Stimulated activated CD8-positive, alpha-beta memory T cell treated with anti-CD3 and anti-CD28 coated beads, Interleukin-7, amount 100 ng/mL, for 24 hours (primary cell): Measurements from ENCODE around the gene KRAS.

ENCODE experiments used
- DNase-seq: peaks from one replicate; pipeline ENCODE4 v3.0.0-alpha.2; 2020; ENCODE audit warnings: low read depth

KRAS gene

GRCh38 chr12:25254271-25254880 lies 3.6 kb upstream of the KRAS start:
- DNase-seq: no peak

GRCh38 chr12:25253371-25254068 lies 2.8 kb upstream of the KRAS start:
- no peak for DNase-seq

- DNase-seq: no peak
These were observed 2.2 kb upstream of the KRAS start for GRCh38 chr12:25252946-25253345.

- no peak for DNase-seq
These were observed 1.0 kb upstream of the KRAS start for GRCh38 chr12:25251769-25252168.

- DNase-seq: peak; percentile 9
These were observed 594 bp downstream of the KRAS start for GRCh38 chr12:25249931-25250738.

GRCh38 chr12:25248732-25249131 lies 2.0 kb downstream of the KRAS start:
- no peak for DNase-seq

- DNase-seq: no peak
These were observed 2.6 kb downstream of the KRAS start for GRCh38 chr12:25248137-25248536.

- DNase-seq: no peak
These were observed 5.2 kb downstream of the KRAS start for GRCh38 chr12:25245491-25245890.

GRCh38 chr12:25243680-25243990 lies 7.1 kb downstream of the KRAS start:
- DNase-seq: no peak

- DNase-seq: no peak
These were observed 7.6 kb downstream of the KRAS start for GRCh38 chr12:25242981-25243679.

GRCh38 chr12:25241167-25242020 lies 9.3 kb downstream of the KRAS start:
- no peak for DNase-seq

GRCh38 chr12:25236626-25237025 lies 14.1 kb downstream of the KRAS start:
- DNase-seq: no peak

GRCh38 chr12:25236190-25236589 lies 14.5 kb downstream of the KRAS start:
- no peak for DNase-seq

- no peak for DNase-seq
These were observed 37.4 kb downstream of the KRAS start for GRCh38 chr12:25213338-25213737.

GRCh38 chr12:25208554-25208953 lies 42.2 kb downstream of the KRAS start:
- no peak for DNase-seq

- DNase-seq: no peak
These were observed 42.9 kb downstream of the KRAS start for GRCh38 chr12:25207846-25208245.

GRCh38 chr12:25207411-25207810 lies 43.3 kb downstream of the KRAS start:
- no peak for DNase-seq

- DNase-seq: no peak
These were observed 48.6 kb downstream of the KRAS start for GRCh38 chr12:25202137-25202536.

GRCh38 chr12:25200703-25201102 lies 50.0 kb downstream of the KRAS start:
- DNase-seq: no peak

GRCh38 chr12:25197608-25198007 lies 53.1 kb downstream of the KRAS start:
- no peak for DNase-seq

GRCh38 chr12:25195056-25195971 lies 55.4 kb downstream of the KRAS start, which contains the start of the genes DNAI7 and ETFRF1:
TSS of gene DNAI7 (minus strand) at chr12:25195160. CDS start at chr12:25195078, 82 bp downstream.
TSS of gene ETFRF1 (plus strand) at chr12:25195237. CDS start at chr12:25203957, 8,720 bp downstream.
- peak; percentile 96 for DNase-seq
